Nephron progenitor cell (in vitro differentiated cells): ENCODE measurements around the gene NXN.
"Not testable (repeated sequence)": the region's sequence is repeated elsewhere in the genome, so short reads cannot be mapped to it uniquely, and the experiment has no call there.

Experiments
- DNase-seq: peaks from one replicate; pipeline ENCODE4 v3.0.0; 2021
- H3K27ac Mint-ChIP-seq: 2 replicates; pipeline ENCODE4 v1.8.0; 2021; ENCODE audit warnings: mild to moderate bottlenecking, moderate library complexity, mixed read lengths
- H3K27me3 Mint-ChIP-seq: 2 replicates; pipeline ENCODE4 v1.8.0; 2021; ENCODE audit warnings: mild to moderate bottlenecking, low read depth, mixed read lengths; ENCODE audit not compliant: poor library complexity
- H3K36me3 Mint-ChIP-seq: 2 replicates; pipeline ENCODE4 v1.8.0; 2021; ENCODE audit warnings: low read depth, mixed read lengths
- H3K4me1 Mint-ChIP-seq: 2 replicates; pipeline ENCODE4 v1.8.0; 2021; ENCODE audit warnings: mixed read lengths
- H3K4me3 Mint-ChIP-seq: 2 replicates; pipeline ENCODE4 v1.8.0; 2021; ENCODE audit warnings: mild to moderate bottlenecking, moderate library complexity, mixed read lengths
- H3K9me3 Mint-ChIP-seq: 2 replicates; pipeline ENCODE4 v1.8.0; 2021; ENCODE audit warnings: mild to moderate bottlenecking, moderate library complexity, mixed read lengths
- TF ChIP-seq, protein P1 (sequence below): fragments of 200-600 bp; sonication (generic); IDR thresholded peaks from 2 replicates; pipeline ENCODE4 v1.5.0; 2021; ENCODE audit warnings: antibody characterized with exemption

The NXN gene

DNA sequence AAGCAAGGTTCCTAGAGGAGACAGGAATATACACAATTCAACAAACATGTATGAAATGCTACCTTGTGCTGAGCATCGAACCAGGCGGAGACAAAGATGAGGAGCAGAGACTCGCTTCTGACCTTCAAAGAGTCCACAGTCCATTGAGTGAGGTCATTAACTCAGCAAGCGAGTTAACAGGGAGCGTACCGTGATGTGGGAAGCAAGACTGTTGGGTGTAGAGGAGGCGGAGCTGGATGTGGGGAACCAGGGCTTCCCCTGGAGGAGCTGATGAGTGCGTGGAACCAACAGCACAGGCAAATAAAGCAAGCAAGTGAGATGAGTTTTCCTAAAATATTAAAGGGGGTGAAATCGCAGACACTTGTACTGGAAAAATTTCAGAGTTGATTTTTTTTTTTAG is 65.0 kb downstream of the NXN start:
- peaks cover 42% of the 10 kb centered on the region for H3K36me3 Mint-ChIP-seq
- peak overlapping the region; percentile 96 for H3K27ac Mint-ChIP-seq
- H3K4me3 Mint-ChIP-seq, result no peak overlapping the region

DNA sequence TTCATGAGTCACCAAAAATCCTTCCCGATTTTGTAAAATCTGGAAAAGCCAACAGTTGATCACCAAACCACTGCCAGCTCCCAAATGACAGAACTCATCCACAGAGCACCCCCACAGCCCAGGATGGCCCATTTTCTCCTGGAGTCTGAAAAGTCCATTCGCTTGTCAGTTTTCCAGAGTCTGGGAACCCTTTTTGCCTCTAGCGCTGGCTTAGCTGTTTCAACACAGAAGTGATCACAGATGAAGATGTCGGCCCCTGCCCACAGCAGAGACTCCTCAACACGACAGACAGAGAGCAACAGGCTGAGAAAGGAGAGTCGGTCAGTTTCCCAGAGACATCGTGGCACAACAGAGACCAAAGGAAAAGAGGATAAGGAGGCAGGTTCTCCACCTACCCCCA is 66.4 kb downstream of the NXN start:
- H3K4me3 Mint-ChIP-seq, result no peak overlapping the region
- peaks cover 36% of the 10 kb centered on the region for H3K36me3 Mint-ChIP-seq
- H3K4me1 Mint-ChIP-seq, result peaks cover 69% of the 10 kb centered on the region
- peak overlapping the region; percentile 77 for H3K27ac Mint-ChIP-seq
- no peak for DNase-seq
- peaks cover 11% of the 10 kb centered on the region for H3K9me3 Mint-ChIP-seq
- peaks cover 5% of the 10 kb centered on the region for H3K27me3 Mint-ChIP-seq
- TF ChIP-seq, protein P1, sequence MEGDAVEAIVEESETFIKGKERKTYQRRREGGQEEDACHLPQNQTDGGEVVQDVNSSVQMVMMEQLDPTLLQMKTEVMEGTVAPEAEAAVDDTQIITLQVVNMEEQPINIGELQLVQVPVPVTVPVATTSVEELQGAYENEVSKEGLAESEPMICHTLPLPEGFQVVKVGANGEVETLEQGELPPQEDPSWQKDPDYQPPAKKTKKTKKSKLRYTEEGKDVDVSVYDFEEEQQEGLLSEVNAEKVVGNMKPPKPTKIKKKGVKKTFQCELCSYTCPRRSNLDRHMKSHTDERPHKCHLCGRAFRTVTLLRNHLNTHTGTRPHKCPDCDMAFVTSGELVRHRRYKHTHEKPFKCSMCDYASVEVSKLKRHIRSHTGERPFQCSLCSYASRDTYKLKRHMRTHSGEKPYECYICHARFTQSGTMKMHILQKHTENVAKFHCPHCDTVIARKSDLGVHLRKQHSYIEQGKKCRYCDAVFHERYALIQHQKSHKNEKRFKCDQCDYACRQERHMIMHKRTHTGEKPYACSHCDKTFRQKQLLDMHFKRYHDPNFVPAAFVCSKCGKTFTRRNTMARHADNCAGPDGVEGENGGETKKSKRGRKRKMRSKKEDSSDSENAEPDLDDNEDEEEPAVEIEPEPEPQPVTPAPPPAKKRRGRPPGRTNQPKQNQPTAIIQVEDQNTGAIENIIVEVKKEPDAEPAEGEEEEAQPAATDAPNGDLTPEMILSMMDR, result no peak

More for the DNA sequence above, 65.0 kb downstream of the NXN start:
- Mint-ChIP-seq H3K27me3 (peaks cover 5% of the 10 kb centered on the region), H3K4me1 (peaks cover 66% of the 10 kb centered on the region), H3K9me3 (peaks cover 14% of the 10 kb centered on the region)
- no peak for DNase-seq
- TF ChIP-seq, protein P1, result no peak

DNA sequence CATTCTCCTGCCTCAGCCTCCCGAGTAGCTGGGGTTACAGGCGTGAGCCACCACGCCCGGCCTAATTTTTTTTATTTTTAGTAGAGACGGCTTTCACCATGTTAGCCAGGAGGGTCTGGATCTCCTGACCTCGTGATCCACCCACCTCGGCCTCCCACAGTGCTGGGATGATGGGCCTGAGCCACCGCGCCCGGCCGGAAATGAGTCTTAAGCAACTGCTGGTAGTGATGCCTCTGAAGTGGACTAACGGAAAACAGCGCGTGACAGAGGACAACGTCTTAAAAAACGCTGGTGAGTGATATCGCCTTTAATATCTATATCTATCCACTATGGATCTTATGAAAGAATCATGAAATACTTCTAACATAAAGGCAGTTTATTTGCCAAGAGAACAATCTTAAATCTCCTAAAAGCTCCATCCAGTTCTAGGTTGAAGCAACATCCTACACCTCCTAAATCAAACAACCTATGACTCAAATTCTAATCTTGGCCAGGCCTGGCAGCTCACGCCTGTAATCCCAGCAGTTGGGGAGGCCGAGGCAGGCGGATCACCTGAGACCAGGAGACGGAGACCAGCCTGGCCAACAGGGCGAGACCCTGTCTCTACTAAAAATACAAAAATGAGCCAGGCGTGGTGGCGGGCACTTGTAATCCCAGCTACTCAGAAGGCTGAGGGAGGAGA is 69.8 kb downstream of the NXN start:
- H3K9me3 Mint-ChIP-seq, result no peaks in the 10 kb centered on the region
- H3K4me1 Mint-ChIP-seq, result peaks cover 59% of the 10 kb centered on the region
- H3K27ac Mint-ChIP-seq, result peak overlapping the region; percentile 72
- peaks cover 5% of the 10 kb centered on the region for H3K27me3 Mint-ChIP-seq
- H3K4me3 Mint-ChIP-seq, result no peak overlapping the region
- peaks cover 20% of the 10 kb centered on the region for H3K36me3 Mint-ChIP-seq
- DNase-seq, result no peak
- TF ChIP-seq, protein P1, result no peak

DNA sequence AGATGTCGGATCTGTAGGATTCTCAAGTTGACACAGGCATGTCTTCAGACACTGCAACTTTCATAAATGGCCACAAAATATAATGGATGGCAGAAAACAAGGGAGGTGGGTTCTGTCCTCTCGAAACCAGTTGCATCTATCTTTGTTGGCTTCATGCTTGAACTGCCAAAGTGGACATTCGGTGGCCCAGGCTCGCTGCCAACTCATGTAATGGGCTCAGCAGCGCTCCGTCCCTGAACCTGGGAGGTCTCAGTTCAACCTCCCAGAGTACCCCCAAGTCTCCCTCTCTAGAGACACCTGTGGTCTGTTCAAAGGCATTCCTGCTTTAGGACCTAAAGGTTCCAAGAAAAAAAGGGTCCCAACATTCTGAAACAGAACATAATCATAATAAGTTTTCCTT is 71.9 kb downstream of the NXN start:
- Mint-ChIP-seq H3K27me3 (peaks cover 2% of the 10 kb centered on the region), H3K9me3 (no peaks in the 10 kb centered on the region), H3K36me3 (peaks cover 4% of the 10 kb centered on the region), H3K4me1 (peaks cover 62% of the 10 kb centered on the region), H3K27ac (no peak overlapping the region), H3K4me3 (no peak overlapping the region)
- DNase-seq, result no peak
- TF ChIP-seq, protein P1, result no peak

DNA sequence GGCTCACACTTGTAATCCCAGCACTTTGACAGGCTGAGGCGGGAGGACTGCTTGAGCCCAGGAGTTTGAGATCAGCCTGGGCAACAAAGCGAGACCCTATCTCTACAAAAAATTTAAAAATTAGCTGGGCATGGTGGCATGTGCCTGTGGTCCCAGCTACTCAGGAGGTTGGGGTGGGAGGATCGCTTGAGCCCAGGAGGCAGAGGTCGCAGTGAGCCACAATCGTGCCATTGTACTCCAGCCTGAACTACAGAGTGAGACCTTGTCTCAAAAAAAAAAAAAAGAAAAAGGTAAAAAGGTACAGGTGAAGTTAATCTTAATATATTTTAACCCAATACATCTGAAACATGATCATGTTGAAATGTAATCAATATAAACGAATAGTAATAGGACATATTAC is 73.9 kb downstream of the NXN start:
- H3K27ac Mint-ChIP-seq, DNase-seq, H3K4me3 Mint-ChIP-seq, H3K27me3 Mint-ChIP-seq, H3K9me3 Mint-ChIP-seq, H3K36me3 Mint-ChIP-seq: not testable (repeated sequence)
- H3K4me1 Mint-ChIP-seq, result peaks cover 68% of the 10 kb centered on the region

DNA sequence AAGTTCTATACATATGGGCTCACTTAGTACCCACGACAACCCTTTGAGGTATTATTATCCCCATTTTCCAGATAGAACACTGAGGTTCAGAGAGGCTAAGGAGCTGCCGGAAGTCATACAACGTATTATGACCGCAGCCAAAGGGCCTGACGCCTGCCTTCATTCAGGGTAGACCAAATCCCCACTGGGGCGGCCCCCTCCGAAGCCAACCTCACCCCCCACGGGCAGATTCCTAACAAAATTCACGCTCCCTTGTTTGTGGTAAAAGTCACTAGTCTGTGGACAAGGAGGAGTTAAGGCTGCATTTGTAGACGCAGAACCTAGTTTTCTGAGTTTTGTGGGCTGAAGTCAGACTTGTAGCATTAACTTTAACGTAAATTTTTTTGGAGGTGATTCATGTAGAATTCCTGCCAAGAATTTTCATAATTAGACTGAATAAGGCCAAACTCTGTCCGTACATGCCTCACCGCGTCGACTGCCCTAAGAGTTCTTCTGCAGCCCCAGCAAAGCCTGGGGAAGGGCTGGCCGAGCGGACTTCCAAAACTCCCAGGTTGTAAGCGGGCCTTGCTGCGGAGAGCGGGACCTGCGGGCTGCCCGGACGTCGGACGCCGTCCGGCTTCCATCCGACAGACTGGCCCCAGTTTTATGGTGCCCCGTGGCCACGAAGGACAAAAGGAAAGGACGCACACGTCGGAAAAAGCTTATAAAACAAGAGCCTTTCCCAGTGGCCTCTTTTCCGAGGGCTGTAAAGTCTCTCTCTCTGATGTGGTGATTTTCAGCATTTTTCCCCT is 75.7 kb downstream of the NXN start:
- no peak for DNase-seq
- H3K36me3 Mint-ChIP-seq, result peaks cover 14% of the 10 kb centered on the region
- H3K4me1 Mint-ChIP-seq, result peaks cover 63% of the 10 kb centered on the region
- H3K27ac Mint-ChIP-seq, result peak overlapping the region; percentile 95
- TF ChIP-seq, protein P1, result no peak
- H3K27me3 Mint-ChIP-seq, result no peaks in the 10 kb centered on the region
- no peaks in the 10 kb centered on the region for H3K9me3 Mint-ChIP-seq
- no peak overlapping the region for H3K4me3 Mint-ChIP-seq
